ENCODE measurements around the gene ZRANB1. TPM values are rescaled to one million over a fixed set of nuclear protein-coding genes. Genes with fewer than 3 reads are reported as not detected.
"Not testable (repeated sequence)": the region's sequence is repeated elsewhere in the genome, so short reads cannot be mapped to it uniquely, and the experiment has no call there.

The ZRANB1 gene
- total RNA-seq, 4 donors from 2014 or later = 8.4 to 24.0 (median 16.8) TPM

DNA sequence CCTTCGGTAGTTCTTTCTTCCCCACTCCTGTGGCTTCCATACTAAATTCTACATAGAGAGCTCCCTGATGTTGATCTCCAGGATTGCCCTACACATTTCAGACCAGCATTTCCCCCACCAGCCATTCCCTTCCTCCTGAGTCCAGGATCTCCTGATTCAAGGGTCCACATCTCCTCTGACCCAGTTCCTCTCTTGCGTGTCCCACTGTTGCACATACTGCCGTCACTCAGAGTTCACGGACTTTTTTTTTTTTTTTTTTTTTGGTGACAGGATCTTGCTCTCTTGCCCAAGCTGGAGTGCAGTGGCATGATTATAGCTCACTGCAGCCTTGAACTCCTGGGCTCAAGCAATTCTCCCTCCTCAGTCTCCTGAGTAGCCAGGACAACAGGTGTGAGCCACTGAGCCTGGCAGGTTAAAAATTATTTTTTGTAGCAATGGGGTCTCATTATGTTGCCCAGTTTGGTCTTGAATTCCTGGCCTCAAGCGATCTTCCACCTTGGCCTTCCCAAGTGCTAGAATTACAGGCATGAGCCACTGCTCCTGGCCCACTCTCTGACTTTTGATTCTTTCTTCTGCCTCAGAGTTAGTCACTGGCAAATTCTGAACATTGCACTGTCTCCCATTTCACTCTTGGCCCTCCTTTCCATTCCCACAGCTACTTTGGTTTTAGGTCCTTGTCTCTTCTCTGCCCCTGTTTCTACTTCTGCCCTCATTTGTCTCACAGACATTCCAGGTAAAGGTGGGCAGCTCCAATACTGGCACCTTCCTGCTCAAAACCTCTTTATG, 29.6 kb upstream of the ZRANB1 start:
- Histone ChIP-seq H3K27ac (peak overlapping the region; percentile 19 to 58 (median 40)), H3K4me1 (peaks cover 0 to 20% (median 5%) of the 10 kb centered on the region in 4 donors), H3K27me3 (no peaks in the 10 kb centered on the region), H3K9me3 (no peaks in the 10 kb centered on the region), H3K4me3 (no peak overlapping the region), H3K36me3 (no peaks in the 10 kb centered on the region)
- in situ Hi-C loops (cut with MboI; ENCODE audit: low pct_ligation_motif_present in 1 of 4, low pct_unique_long_range_greater_than_20kb in 1 of 4, low sequenced_read_pairs in 3 of 4) (no loop called here), intact Hi-C loops (cut with DNase I; ENCODE audit: low total_unique reads) (loop anchor here (10.0 kb wide), 1 partner anchor 143 kb away; no protein-coding TSS in a partner anchor)
- WGBS, 2 donors (ENCODE audit: low coverage in 1 of 2) = 55 to 65% methylated on average over 3 to 5 of the region's 5 CpGs
- TF ChIP-seq EP300 (IDR thresholded peaks at IDR 0.05; ENCODE audit: low read depth) = no peak
- no peak for TF ChIP-seq POLR2A (IDR thresholded peaks at IDR 0.05)
- no peak for TF ChIP-seq POLR2AphosphoS5 (IDR thresholded peaks at IDR 0.05)
- TF ChIP-seq, protein P1, sequence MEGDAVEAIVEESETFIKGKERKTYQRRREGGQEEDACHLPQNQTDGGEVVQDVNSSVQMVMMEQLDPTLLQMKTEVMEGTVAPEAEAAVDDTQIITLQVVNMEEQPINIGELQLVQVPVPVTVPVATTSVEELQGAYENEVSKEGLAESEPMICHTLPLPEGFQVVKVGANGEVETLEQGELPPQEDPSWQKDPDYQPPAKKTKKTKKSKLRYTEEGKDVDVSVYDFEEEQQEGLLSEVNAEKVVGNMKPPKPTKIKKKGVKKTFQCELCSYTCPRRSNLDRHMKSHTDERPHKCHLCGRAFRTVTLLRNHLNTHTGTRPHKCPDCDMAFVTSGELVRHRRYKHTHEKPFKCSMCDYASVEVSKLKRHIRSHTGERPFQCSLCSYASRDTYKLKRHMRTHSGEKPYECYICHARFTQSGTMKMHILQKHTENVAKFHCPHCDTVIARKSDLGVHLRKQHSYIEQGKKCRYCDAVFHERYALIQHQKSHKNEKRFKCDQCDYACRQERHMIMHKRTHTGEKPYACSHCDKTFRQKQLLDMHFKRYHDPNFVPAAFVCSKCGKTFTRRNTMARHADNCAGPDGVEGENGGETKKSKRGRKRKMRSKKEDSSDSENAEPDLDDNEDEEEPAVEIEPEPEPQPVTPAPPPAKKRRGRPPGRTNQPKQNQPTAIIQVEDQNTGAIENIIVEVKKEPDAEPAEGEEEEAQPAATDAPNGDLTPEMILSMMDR (IDR thresholded peaks at IDR 0.05) = no peak
- no peak for DNase-seq

DNA sequence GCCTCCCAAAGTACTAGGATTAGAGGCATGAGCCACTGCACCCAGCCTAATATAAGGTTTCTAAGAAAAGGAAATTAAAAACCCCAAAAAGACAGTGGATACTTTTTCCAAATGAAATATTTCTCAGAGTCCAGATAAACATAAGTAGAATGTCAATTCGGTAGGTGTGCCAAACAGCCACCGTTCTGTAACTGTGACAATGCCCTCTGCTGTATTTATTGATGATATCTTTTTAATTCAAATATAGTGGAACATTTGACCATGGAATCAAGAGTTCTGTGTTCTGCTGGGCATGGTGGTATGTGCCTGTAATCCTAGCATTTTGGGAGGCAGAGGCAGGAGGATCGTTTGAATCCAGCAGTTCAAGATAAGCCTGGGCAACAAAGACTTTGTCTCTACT, 28.8 kb upstream of the ZRANB1 start:
- intact Hi-C loops (cut with DNase I; ENCODE audit: low total_unique reads) (loop anchor here (10.0 kb wide), 1 partner anchor 142 kb away; no protein-coding TSS in a partner anchor), in situ Hi-C loops (cut with MboI; ENCODE audit: low pct_ligation_motif_present in 1 of 4, low pct_unique_long_range_greater_than_20kb in 1 of 4, low sequenced_read_pairs in 3 of 4) (no loop called here)
- H3K27ac ChIP-seq = no peak overlapping the region
- H3K27me3 ChIP-seq = no peaks in the 10 kb centered on the region
- TF ChIP-seq, protein P1 (IDR thresholded peaks at IDR 0.05) = no peak
- TF ChIP-seq POLR2AphosphoS5 (IDR thresholded peaks at IDR 0.05) = no peak
- no peak for TF ChIP-seq EP300 (IDR thresholded peaks at IDR 0.05; ENCODE audit: low read depth)
- no peak for TF ChIP-seq POLR2A (IDR thresholded peaks at IDR 0.05)
- H3K36me3 ChIP-seq = no peaks in the 10 kb centered on the region
- peaks cover 2 to 22% (median 5%) of the 10 kb centered on the region in 4 donors for H3K4me1 ChIP-seq
- no peaks in the 10 kb centered on the region for H3K9me3 ChIP-seq
- WGBS, 2 donors (ENCODE audit: low coverage in 1 of 2) = 79 to 94% methylated on average over 2 to 3 of the region's 3 CpGs
- no peak for DNase-seq
- no peak overlapping the region for H3K4me3 ChIP-seq

DNA sequence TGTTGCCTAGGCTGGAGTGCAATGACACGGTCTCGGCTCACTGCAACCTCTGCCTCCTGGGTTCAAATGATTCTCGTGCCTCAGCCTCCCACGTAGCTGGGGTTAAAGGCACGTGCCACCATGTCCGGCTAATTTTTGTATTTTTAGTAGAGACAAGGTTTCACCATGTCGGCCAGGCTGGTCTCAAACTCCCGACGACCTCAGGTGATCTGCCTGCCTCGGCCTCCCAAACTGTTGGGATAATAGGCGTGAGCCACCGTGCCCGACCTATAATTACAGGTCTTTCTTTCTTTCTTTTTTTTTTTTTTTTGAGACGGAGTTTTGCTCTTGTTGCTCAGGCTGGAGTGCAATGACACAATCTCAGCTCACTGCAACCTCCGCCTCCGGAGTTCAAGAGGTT, 27.5 kb upstream of the ZRANB1 start:
- in situ Hi-C loops (cut with MboI; ENCODE audit: low pct_ligation_motif_present in 1 of 4, low pct_unique_long_range_greater_than_20kb in 1 of 4, low sequenced_read_pairs in 3 of 4); H3K4me3 ChIP-seq; H3K9me3 ChIP-seq; H3K27ac ChIP-seq; DNase-seq; H3K27me3 ChIP-seq; H3K36me3 ChIP-seq: not testable (repeated sequence)
- intact Hi-C loops (cut with DNase I; ENCODE audit: low total_unique reads) = loop anchor here (10.0 kb wide), 1 partner anchor 140 kb away; no protein-coding TSS in a partner anchor
- 88 to 89% methylated on average over 7 to 16 of the region's 16 CpGs for WGBS, 2 donors (ENCODE audit: low coverage in 1 of 2)
- H3K4me1 ChIP-seq = peaks cover 4 to 34% (median 16%) of the 10 kb centered on the region in 4 donors

DNA sequence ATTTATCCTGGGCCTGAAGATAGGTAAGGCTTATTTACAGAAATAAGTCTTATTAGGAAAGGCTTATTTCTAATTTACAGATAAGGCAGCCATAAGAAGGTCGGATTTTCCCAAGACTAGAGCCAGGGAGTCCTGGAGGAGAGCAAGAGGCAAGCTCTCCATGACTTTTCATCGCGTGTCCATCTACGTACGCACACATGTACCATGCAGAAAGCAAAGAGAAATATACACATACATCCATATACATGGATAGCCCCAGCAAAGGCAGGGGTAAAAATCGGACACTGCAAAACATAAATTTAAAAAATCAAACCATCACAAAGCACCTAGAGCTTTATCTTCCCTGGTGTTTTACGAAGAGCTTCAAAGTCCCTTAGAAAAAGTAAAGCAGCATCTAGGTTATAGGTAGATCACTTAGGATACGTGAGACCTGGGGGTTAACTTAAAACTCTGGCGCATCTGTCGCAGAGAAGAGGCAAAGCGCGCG, 25.8 kb upstream of the ZRANB1 start:
- Histone ChIP-seq H3K27ac (peak overlapping the region; percentile 98 to 100 (median 99)), H3K9me3 (no peaks in the 10 kb centered on the region), H3K36me3 (no peaks in the 10 kb centered on the region), H3K27me3 (no peaks in the 10 kb centered on the region), H3K4me3 (peak overlapping the region; percentile 75 to 99 (median 92)), H3K4me1 (peaks cover 4 to 44% (median 18%) of the 10 kb centered on the region in 4 donors)
- DNase-seq = no peak
- in situ Hi-C loops (cut with MboI; ENCODE audit: low pct_ligation_motif_present in 1 of 4, low pct_unique_long_range_greater_than_20kb in 1 of 4, low sequenced_read_pairs in 3 of 4) (no loop called here), intact Hi-C loops (cut with DNase I; ENCODE audit: low total_unique reads) (loop anchor here (10.0 kb wide), 1 partner anchor 139 kb away; no protein-coding TSS in a partner anchor)
- TF ChIP-seq EP300 (IDR thresholded peaks at IDR 0.05; ENCODE audit: low read depth) = no peak
- no peak for TF ChIP-seq POLR2AphosphoS5 (IDR thresholded peaks at IDR 0.05)
- no peak for TF ChIP-seq POLR2A (IDR thresholded peaks at IDR 0.05)
- TF ChIP-seq, protein P1 (IDR thresholded peaks at IDR 0.05) = no peak
- 0 to 2% methylated on average over 2 to 13 of the region's 13 CpGs for WGBS, 2 donors (ENCODE audit: low coverage in 1 of 2)

All from transverse colon (tissue), 4 donors.